ENCODE results near the gene C22orf23.
"Not testable (repeated sequence)": the region's sequence is repeated elsewhere in the genome, so short reads cannot be mapped to it uniquely, and the experiment has no call there.

C22orf23 gene

DNA sequence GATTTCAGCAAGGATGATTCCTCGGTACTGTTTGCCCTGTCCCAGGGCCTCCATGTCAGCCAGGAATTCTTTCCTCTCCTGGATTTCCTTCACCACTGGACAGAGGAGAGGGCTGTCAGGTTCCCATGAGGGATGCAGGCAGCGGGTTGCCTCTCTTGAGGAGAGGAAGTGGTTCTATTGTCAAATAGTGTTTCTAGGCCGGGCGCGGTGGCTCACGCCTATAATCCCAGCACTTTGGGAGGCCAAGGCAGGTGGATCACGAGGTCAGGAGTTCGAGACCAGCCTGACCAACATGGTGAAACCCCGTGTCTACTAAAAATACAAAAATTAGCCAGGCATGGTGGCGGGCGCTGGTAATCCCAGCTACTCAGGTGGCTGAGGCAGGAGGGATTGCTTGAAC lies 9.0 kb downstream of the C22orf23 start:
- H3K9me3 ChIP-seq (ENCODE audit: control insufficient read depth in 1 of 2, low read length in 2 of 2); H3K4me3 ChIP-seq (ENCODE audit: low read depth in 1 of 2, low read length in 2 of 2); H3K27ac ChIP-seq (ENCODE audit: low read length); H3K4me1 ChIP-seq (ENCODE audit: control insufficient read depth in 1 of 2, insufficient read depth in 2 of 2, low read length in 2 of 2); H3K27me3 ChIP-seq (ENCODE audit: low read depth, low read length): not testable (repeated sequence)
- H3K36me3 ChIP-seq (ENCODE audit: control insufficient read depth in 1 of 2, insufficient read depth in 2 of 2, low read length in 2 of 2): peaks cover 17 to 39% of the 10 kb centered on the region in 2 donors

DNA sequence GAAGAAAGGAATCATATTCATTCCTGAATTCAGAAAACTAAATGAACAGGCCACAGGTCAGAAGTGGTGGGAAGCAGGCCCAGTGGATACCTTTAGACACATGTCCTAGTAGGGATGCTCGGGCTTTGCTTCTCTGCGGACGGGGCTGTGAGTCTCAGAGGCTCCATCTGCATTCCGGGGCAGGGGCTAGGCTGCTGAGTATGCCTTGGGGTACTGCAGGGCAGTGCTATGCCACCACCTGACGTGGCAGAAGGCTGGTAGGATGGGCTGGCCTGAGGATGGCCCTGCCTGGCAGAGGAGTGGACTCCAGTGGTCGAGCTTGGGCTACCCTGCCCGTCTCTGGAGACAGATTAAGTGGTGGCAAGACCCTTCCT lies 9.6 kb downstream of the C22orf23 start:
- Histone ChIP-seq H3K9me3 (ENCODE audit: control insufficient read depth in 1 of 2, low read length in 2 of 2) (no peaks in the 10 kb centered on the region), H3K4me3 (ENCODE audit: low read depth in 1 of 2, low read length in 2 of 2) (no peak overlapping the region), H3K27ac (ENCODE audit: low read length) (no peak overlapping the region), H3K4me1 (ENCODE audit: control insufficient read depth in 1 of 2, insufficient read depth in 2 of 2, low read length in 2 of 2) (no peaks in the 10 kb centered on the region), H3K36me3 (ENCODE audit: control insufficient read depth in 1 of 2, insufficient read depth in 2 of 2, low read length in 2 of 2) (peaks cover 21 to 45% of the 10 kb centered on the region in 2 donors), H3K27me3 (ENCODE audit: low read depth, low read length) (no peaks in the 10 kb centered on the region)

DNA sequence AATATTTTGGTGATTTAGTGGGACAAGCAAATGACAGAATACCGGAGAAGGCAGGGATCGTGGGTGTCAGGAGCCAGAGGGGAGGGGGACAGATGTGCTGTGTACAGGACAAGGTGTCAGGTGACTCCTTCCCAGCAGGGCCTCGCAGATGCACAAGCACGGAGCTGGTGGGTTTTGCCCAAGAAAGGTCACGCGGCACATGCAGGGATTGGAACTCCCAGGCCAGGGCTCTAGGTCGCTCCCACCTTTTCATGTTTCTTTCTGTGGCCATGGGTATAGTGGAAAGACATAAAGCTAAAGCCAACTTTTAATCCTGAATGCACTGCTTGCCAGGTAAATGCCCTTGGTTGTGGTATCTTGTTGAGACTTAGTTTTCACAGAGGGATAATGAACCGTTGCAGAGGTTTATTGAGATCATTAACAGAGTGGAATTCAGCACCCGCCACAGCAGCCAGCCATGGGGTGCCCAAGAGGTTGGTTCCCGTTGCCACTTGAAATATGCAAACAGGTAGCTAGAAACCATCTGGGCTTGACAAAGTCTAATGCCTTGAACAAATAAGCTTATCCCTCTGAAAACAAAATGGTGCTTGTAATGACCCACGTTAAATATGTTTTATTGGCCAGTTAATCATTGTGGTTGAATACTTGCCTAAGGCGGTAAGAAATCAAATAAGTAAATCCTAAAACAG lies 10.1 kb downstream of the C22orf23 start:
- Histone ChIP-seq H3K4me1 (ENCODE audit: control insufficient read depth in 1 of 2, insufficient read depth in 2 of 2, low read length in 2 of 2) (no peaks in the 10 kb centered on the region), H3K27me3 (ENCODE audit: low read depth, low read length) (no peaks in the 10 kb centered on the region), H3K36me3 (ENCODE audit: control insufficient read depth in 1 of 2, insufficient read depth in 2 of 2, low read length in 2 of 2) (peaks cover 21 to 46% of the 10 kb centered on the region in 2 donors), H3K27ac (ENCODE audit: low read length) (no peak overlapping the region), H3K4me3 (ENCODE audit: low read depth in 1 of 2, low read length in 2 of 2) (no peak overlapping the region), H3K9me3 (ENCODE audit: control insufficient read depth in 1 of 2, low read length in 2 of 2) (no peaks in the 10 kb centered on the region)

DNA sequence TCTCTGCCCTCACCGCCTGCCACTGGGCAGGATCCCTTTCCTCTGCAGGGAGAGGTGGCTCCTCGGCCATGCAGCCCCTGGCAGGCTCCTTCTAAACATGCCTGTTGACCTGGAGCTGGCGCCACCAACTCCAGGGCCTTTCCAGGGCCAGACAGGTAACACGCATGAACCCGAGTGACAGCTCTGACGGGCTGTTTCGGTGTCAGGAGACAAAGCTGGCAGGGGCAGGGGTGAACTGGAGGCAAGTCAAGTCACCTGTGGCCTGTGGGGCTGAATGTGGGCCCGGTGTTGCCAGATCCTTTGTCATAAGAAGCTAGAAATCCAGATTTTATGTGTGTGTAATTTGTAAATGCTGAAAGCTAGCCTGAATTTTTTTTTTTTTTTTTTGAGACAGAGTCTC lies 11.3 kb downstream of the C22orf23 start:
- no peaks in the 10 kb centered on the region for H3K9me3 ChIP-seq (ENCODE audit: control insufficient read depth in 1 of 2, low read length in 2 of 2)
- H3K36me3 ChIP-seq (ENCODE audit: control insufficient read depth in 1 of 2, insufficient read depth in 2 of 2, low read length in 2 of 2): peaks cover 29 to 56% of the 10 kb centered on the region in 2 donors
- H3K27ac ChIP-seq (ENCODE audit: low read length): no peak overlapping the region
- H3K4me3 ChIP-seq (ENCODE audit: low read depth in 1 of 2, low read length in 2 of 2): no peak overlapping the region
- no peaks in the 10 kb centered on the region for H3K4me1 ChIP-seq (ENCODE audit: control insufficient read depth in 1 of 2, insufficient read depth in 2 of 2, low read length in 2 of 2)
- H3K27me3 ChIP-seq (ENCODE audit: low read depth, low read length): no peaks in the 10 kb centered on the region

DNA sequence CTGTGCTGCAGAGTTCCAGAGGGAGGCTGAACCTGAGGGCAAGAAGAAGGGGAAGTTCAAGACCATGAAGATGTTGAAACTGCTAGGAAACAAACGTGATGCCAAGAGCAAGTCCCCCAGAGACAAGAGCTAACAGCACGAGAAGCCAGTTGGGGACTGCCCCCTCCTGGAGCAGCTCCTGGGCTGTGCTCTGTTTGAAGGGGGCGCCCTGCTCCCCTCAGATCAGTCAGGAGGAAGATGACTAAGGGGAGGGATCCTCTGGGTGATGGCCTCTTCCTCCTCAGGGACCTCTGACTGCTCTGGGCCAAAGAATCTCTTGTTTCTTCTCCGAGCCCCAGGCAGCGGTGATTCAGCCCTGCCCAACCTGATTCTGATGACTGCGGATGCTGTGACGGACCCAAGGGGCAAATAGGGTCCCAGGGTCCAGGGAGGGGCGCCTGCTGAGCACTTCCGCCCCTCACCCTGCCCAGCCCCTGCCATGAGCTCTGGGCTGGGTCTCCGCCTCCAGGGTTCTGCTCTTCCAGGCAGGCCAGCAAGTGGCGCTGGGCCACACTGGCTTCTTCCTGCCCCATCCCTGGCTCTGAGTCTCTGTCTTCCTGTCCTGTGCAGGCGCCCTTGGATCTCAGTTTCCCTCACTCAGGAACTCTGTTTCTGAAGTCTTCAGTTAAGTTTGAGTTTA lies 12.6 kb downstream of the C22orf23 start:
- no peaks in the 10 kb centered on the region for H3K4me1 ChIP-seq (ENCODE audit: control insufficient read depth in 1 of 2, insufficient read depth in 2 of 2, low read length in 2 of 2)
- H3K9me3 ChIP-seq (ENCODE audit: control insufficient read depth in 1 of 2, low read length in 2 of 2): no peaks in the 10 kb centered on the region
- H3K27me3 ChIP-seq (ENCODE audit: low read depth, low read length): no peaks in the 10 kb centered on the region
- no peak overlapping the region for H3K4me3 ChIP-seq (ENCODE audit: low read depth in 1 of 2, low read length in 2 of 2)
- no peak overlapping the region for H3K27ac ChIP-seq (ENCODE audit: low read length)
- peaks cover 33 to 63% of the 10 kb centered on the region in 2 donors for H3K36me3 ChIP-seq (ENCODE audit: control insufficient read depth in 1 of 2, insufficient read depth in 2 of 2, low read length in 2 of 2)

DNA sequence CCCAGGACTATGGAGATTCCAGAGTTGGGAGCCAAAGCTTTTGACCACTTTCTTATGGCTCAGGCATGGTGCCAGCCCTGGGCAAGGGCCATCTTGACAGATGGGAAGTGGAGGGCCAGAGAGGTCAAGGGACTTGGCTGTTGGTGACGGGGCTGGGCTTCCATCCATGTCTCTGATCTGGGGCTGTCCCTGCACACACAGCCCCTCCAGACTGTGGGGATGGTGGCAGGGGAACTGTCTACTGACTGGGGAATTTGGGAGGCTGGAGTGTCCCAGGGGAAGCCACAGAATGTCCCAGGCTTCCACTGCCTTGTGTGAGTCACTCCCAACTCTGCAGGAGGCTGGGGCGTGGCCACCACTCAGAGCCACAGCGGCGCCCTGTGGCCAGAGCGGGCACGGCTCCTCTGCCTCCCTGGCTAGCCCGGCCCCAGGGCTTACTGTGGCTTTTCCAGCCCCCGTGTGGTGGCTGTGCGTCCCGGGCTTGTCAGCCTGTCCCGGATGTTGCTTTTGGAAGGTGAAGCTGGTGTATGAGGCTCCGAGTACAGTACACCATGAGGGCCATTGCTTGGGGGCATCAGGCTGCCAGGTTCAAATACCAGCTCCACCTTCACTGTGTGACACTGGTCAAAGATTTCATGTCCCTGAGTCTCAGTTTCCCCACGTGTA lies 19.6 kb downstream of the C22orf23 start:
- Histone ChIP-seq H3K36me3 (ENCODE audit: control insufficient read depth in 1 of 2, insufficient read depth in 2 of 2, low read length in 2 of 2) (peaks cover 30 to 53% of the 10 kb centered on the region in 2 donors), H3K4me3 (ENCODE audit: low read depth in 1 of 2, low read length in 2 of 2) (no peak overlapping the region), H3K27ac (ENCODE audit: low read length) (peak overlapping the region; percentile 31), H3K27me3 (ENCODE audit: low read depth, low read length) (no peaks in the 10 kb centered on the region), H3K9me3 (ENCODE audit: control insufficient read depth in 1 of 2, low read length in 2 of 2) (no peaks in the 10 kb centered on the region), H3K4me1 (ENCODE audit: control insufficient read depth in 1 of 2, insufficient read depth in 2 of 2, low read length in 2 of 2) (peaks cover 5 to 31% of the 10 kb centered on the region in 2 donors)

DNA sequence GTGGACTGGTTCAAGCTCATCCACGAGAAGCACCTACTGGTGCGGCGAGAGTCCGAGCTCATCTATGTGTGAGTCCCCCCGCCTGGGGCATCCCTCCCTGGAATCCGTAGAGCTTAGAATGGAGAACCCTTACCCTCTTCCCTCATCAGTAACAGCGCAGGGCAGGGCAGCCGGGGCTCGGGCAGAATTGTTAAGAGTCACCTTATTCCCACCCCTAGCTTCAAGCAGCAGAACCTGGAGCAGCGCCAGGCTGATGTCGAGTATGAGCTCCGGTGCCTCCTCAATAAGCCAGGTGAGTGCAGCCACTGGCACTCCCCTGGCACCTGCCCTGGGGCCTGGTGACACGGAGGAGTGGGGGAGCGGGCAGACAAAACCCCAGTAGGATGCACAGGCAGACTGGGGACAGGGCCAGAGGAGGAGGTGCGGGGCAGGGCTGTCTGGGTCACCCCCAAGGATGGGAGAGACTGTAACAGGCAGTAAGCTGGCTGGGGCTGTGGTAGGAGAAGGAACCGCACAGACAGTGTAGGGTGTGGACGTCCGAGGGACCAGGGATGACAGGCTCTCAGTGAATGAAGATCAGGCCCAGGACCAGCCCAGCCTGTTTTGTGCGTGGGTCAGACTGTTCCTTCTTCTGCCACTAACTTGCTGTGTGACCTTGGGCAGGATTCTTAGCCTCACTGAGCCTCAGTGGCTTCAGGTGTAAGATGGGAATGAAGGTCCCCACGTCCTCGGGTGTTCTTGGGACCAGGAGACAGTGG lies 20.4 kb downstream of the C22orf23 start:
- Histone ChIP-seq H3K4me1 (ENCODE audit: control insufficient read depth in 1 of 2, insufficient read depth in 2 of 2, low read length in 2 of 2) (peaks cover 5 to 31% of the 10 kb centered on the region in 2 donors), H3K9me3 (ENCODE audit: control insufficient read depth in 1 of 2, low read length in 2 of 2) (no peaks in the 10 kb centered on the region), H3K27me3 (ENCODE audit: low read depth, low read length) (no peaks in the 10 kb centered on the region), H3K4me3 (ENCODE audit: low read depth in 1 of 2, low read length in 2 of 2) (no peak overlapping the region), H3K36me3 (ENCODE audit: control insufficient read depth in 1 of 2, insufficient read depth in 2 of 2, low read length in 2 of 2) (peaks cover 33 to 58% of the 10 kb centered on the region in 2 donors), H3K27ac (ENCODE audit: low read length) (peak overlapping the region; percentile 31)

DNA sequence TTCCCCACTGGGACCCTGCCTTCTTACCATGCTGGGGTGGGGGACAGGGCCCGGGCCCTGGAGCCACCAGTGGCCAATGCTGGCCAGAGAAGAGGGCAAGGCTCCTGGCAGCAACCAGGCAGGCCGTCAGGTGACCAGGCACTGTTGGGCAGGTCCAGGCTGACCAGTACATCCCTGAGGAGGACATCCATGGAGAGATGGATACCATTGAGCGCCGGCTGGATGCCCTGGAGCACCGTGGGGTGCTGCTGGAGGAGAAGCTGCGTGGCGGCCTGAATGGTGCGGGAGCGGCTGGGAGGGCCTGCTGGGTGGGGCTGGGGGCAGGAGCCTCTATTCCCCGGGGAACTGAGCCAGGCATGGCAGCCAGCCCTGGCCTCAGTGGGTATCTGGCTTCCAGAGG lies 21.0 kb downstream of the C22orf23 start:
- no peak overlapping the region for H3K27ac ChIP-seq (ENCODE audit: low read length)
- H3K4me3 ChIP-seq (ENCODE audit: low read depth in 1 of 2, low read length in 2 of 2): no peak overlapping the region
- peaks cover 30 to 58% of the 10 kb centered on the region in 2 donors for H3K36me3 ChIP-seq (ENCODE audit: control insufficient read depth in 1 of 2, insufficient read depth in 2 of 2, low read length in 2 of 2)
- H3K4me1 ChIP-seq (ENCODE audit: control insufficient read depth in 1 of 2, insufficient read depth in 2 of 2, low read length in 2 of 2): peaks cover 5 to 31% of the 10 kb centered on the region in 2 donors
- no peaks in the 10 kb centered on the region for H3K27me3 ChIP-seq (ENCODE audit: low read depth, low read length)
- H3K9me3 ChIP-seq (ENCODE audit: control insufficient read depth in 1 of 2, low read length in 2 of 2): no peaks in the 10 kb centered on the region

DNA sequence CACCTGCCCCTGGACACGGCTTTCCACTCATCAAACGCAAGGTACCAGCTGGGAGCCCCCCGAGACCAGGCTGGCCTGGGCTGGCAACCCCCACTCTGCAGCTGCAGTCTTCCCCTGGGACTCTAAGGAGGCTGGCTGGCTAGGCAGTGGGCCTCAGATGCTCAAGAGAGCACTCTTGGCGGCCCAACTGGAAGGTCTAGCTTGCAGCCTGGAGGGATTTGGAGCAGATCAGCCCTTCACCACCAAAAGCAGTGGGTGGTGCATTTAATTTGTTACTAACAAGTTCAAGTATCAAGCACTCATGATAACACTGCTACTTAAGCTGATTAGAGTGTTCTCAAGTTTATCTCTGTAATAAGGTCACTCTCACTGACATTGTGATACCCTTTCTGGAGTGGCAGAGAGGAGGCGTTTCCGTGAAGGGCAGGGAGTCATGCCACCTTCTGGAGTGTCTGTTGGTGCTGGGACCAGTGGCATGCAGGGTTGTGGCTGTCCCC lies 21.5 kb downstream of the C22orf23 start:
- Histone ChIP-seq H3K27ac (ENCODE audit: low read length) (no peak overlapping the region), H3K9me3 (ENCODE audit: control insufficient read depth in 1 of 2, low read length in 2 of 2) (no peaks in the 10 kb centered on the region), H3K4me1 (ENCODE audit: control insufficient read depth in 1 of 2, insufficient read depth in 2 of 2, low read length in 2 of 2) (peaks cover 5 to 31% of the 10 kb centered on the region in 2 donors), H3K4me3 (ENCODE audit: low read depth in 1 of 2, low read length in 2 of 2) (no peak overlapping the region), H3K27me3 (ENCODE audit: low read depth, low read length) (no peaks in the 10 kb centered on the region), H3K36me3 (ENCODE audit: control insufficient read depth in 1 of 2, insufficient read depth in 2 of 2, low read length in 2 of 2) (peaks cover 28 to 58% of the 10 kb centered on the region in 2 donors)

DNA sequence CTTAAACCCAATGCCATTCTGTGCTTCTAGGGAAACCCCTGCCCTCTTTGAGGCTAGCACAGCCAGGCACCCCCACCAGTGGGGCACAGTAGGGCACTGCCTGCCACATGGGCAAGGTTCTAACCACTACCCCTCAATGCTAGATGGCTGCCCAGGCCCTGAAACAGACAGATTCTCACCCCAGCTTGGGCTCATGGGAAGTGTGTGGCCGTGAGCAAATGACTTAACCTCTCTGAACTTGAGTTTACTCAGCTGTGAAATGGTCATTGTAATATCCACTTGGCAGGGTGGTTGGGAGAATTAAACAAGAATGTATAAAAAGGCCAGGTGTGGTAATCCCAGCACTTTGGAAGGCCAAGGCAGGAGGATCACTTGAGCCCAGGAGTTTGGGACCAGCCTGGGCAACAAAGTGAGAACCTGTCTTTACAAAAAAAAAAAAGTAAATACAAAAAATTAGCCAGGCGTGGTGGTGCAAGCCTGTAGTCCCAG lies 22.4 kb downstream of the C22orf23 start:
- peaks cover 5 to 36% of the 10 kb centered on the region in 2 donors for H3K4me1 ChIP-seq (ENCODE audit: control insufficient read depth in 1 of 2, insufficient read depth in 2 of 2, low read length in 2 of 2)

More for the DNA sequence above, 22.4 kb downstream of the C22orf23 start:
- Histone ChIP-seq H3K27me3 (ENCODE audit: low read depth, low read length) (no peaks in the 10 kb centered on the region), H3K9me3 (ENCODE audit: control insufficient read depth in 1 of 2, low read length in 2 of 2) (no peaks in the 10 kb centered on the region), H3K36me3 (ENCODE audit: control insufficient read depth in 1 of 2, insufficient read depth in 2 of 2, low read length in 2 of 2) (peaks cover 32 to 62% of the 10 kb centered on the region in 2 donors), H3K27ac (ENCODE audit: low read length) (no peak overlapping the region), H3K4me3 (ENCODE audit: low read depth in 1 of 2, low read length in 2 of 2) (no peak overlapping the region)
